Liver (tissue), 9 donors: ENCODE measurements around the gene SEZ6. TPM values are rescaled to one million over a fixed set of nuclear protein-coding genes. Genes with fewer than 3 reads are reported as not detected.
A peak's percentile ranks its signal among the peaks of the same experiment; 100 is the strongest.

Experiments used
- DNase-seq: peaks from one replicate; pipeline ENCODE4 v3.0.0-alpha.2; 2017; ENCODE audit warnings: low spot score
- H3K27ac ChIP-seq, 2 donors: one replicate each; pipeline ENCODE4 v1.7.0; 2013; ENCODE audit warnings: inconsistent platforms in 2 of 2, low read length in 2 of 2, control low read depth in 1 of 2, low read depth in 1 of 2, mild to moderate bottlenecking in 1 of 2
- H3K27me3 ChIP-seq, 4 donors: one replicate each; pipeline versions ENCODE4 v1.6.1 to v1.7.0; 2013; ENCODE audit warnings: low read length in 3 of 4, inconsistent platforms in 1 of 4, mild to moderate bottlenecking in 1 of 4, moderate library complexity in 1 of 4; ENCODE audit not compliant: control insufficient read depth in 4 of 4, insufficient read depth in 4 of 4
- H3K36me3 ChIP-seq, 4 donors: one replicate each; pipeline versions ENCODE4 v1.6.1 to v1.7.0; 2013; ENCODE audit warnings: low read length in 3 of 4, mild to moderate bottlenecking in 3 of 4, low read depth in 1 of 4, moderate library complexity in 1 of 4; ENCODE audit not compliant: control insufficient read depth in 4 of 4, insufficient read depth in 3 of 4
- H3K4me1 ChIP-seq, 4 donors: one replicate each; pipeline versions ENCODE4 v1.6.1 to v1.7.0; 2013; ENCODE audit warnings: low read length in 3 of 4, mild to moderate bottlenecking in 3 of 4, moderate library complexity in 1 of 4; ENCODE audit not compliant: control insufficient read depth in 4 of 4, insufficient read depth in 4 of 4
- H3K4me3 ChIP-seq, 3 donors: one replicate each; pipeline versions ENCODE4 v1.6.1 to v1.7.0; 2013; ENCODE audit warnings: low read length in 3 of 3, control low read depth in 1 of 3, low read depth in 1 of 3, mild to moderate bottlenecking in 1 of 3
- H3K9ac ChIP-seq, 2 donors: one replicate each; pipeline ENCODE4 v1.7.0; 2013; ENCODE audit warnings: low read length in 2 of 2, mild to moderate bottlenecking in 2 of 2, moderate library complexity in 2 of 2, control low read depth in 1 of 2, low read depth in 1 of 2
- H3K9me3 ChIP-seq, 4 donors: one replicate each; pipeline versions ENCODE4 v1.6.1 to v1.7.0; 2013; ENCODE audit warnings: low read length in 3 of 4; ENCODE audit not compliant: control insufficient read depth in 4 of 4
- ATF3 ChIP-seq: IDR thresholded peaks from 2 replicates; pipeline ENCODE4 v1.6.1; 2016; ENCODE audit warnings: antibody characterized with exemption
- CTCF ChIP-seq: fragments of 150-350 bp; IDR thresholded peaks from 2 replicates; pipeline ENCODE4 v1.5.1; 2017; ENCODE audit warnings: improper control_type of control experiment, low read depth, low read length; ENCODE audit not compliant: missing input control
- EGR1 ChIP-seq, 2 donors: IDR thresholded peaks; 2 replicates each; pipeline ENCODE4 v1.6.1; 2016 to 2018; ENCODE audit warnings: antibody characterized with exemption in 2 of 2, low read depth in 2 of 2
- FOXA1 ChIP-seq: IDR thresholded peaks from 2 replicates; pipeline ENCODE4 v1.6.1; 2016; ENCODE audit warnings: antibody characterized with exemption
- FOXA2 ChIP-seq: IDR thresholded peaks from 2 replicates; pipeline ENCODE4 v1.6.1; 2016; ENCODE audit warnings: antibody characterized with exemption
- GABPA ChIP-seq, 2 donors: IDR thresholded peaks in 1 of 2; conservative IDR thresholded peaks in 1 of 2; 2 replicates each; pipeline ENCODE4 v1.6.1; 2016; ENCODE audit warnings: antibody characterized with exemption in 2 of 2, mild to moderate bottlenecking in 1 of 2, moderate library complexity in 1 of 2
- HNF4A ChIP-seq, 2 donors: conservative IDR thresholded peaks; 2 replicates each; pipeline ENCODE4 v1.6.1; 2016; ENCODE audit warnings: antibody characterized with exemption in 2 of 2, mild to moderate bottlenecking in 2 of 2
- HNF4G ChIP-seq: IDR thresholded peaks from 2 replicates; pipeline ENCODE4 v1.6.1; 2016; ENCODE audit warnings: antibody characterized with exemption
- JUND ChIP-seq, 2 donors: IDR thresholded peaks; 2 replicates each; pipeline ENCODE4 v1.6.1; 2016; ENCODE audit warnings: antibody characterized with exemption in 2 of 2
- NR2F2 ChIP-seq: IDR thresholded peaks from 2 replicates; pipeline ENCODE4 v1.6.1; 2016; ENCODE audit warnings: antibody characterized with exemption
- RAD21 ChIP-seq, 2 donors: IDR thresholded peaks; 2 replicates each; pipeline ENCODE4 v1.6.1; 2016; ENCODE audit warnings: antibody characterized with exemption in 2 of 2, mild to moderate bottlenecking in 2 of 2
- REST ChIP-seq: IDR thresholded peaks from 2 replicates; pipeline ENCODE4 v1.6.1; 2016; ENCODE audit warnings: antibody characterized with exemption, mild to moderate bottlenecking
- RXRA ChIP-seq, 2 donors: IDR thresholded peaks; 2 replicates each; pipeline ENCODE4 v1.6.1; 2017 to 2018; ENCODE audit warnings: antibody characterized with exemption in 2 of 2, mild to moderate bottlenecking in 1 of 2
- SP1 ChIP-seq: IDR thresholded peaks from 2 replicates; pipeline ENCODE4 v1.6.1; 2018; ENCODE audit warnings: antibody characterized with exemption, mild to moderate bottlenecking
- TAF1 ChIP-seq: conservative IDR thresholded peaks from 2 replicates; pipeline ENCODE4 v1.6.1; 2016; ENCODE audit warnings: antibody characterized with exemption, mild to moderate bottlenecking
- YY1 ChIP-seq: IDR thresholded peaks from 2 replicates; pipeline ENCODE4 v1.6.1; 2016; ENCODE audit warnings: antibody characterized with exemption, mild to moderate bottlenecking
- WGBS: extraction: QIAGEN DNeasy Blood & Tissue Kit; methylation state at CpG from one replicate; pipeline ENCODE4 v1.1.7; 2013; 5-methylcytosine and 5-hydroxymethylcytosine counted together
- polyA plus RNA-seq, 2 donors: library from polyadenylated mRNA; stranded (reverse) in 1 of 2; unstranded in 1 of 2; fragments of 200-250 nt in 1 of 2; fragments of >200 nt in 1 of 2; fragmentation: Nextera tagmentation in 1 of 2; extraction: Ambion mirVana in 1 of 2; gene quantifications; one replicate each; pipeline versions ENCODE4 v1.2.1 to v1.2.3, GENCODE V29; 2013 to 2015
- total RNA-seq, 2 donors: library from RNA; depleted of rRNA; stranded (reverse); fragments of >200 nt; gene quantifications; one replicate each; pipeline ENCODE4 v1.2.3, GENCODE V29; 2014
- TF ChIP-seq, protein P1 (sequence below): IDR thresholded peaks from 2 replicates; pipeline ENCODE4 v1.6.1; 2016; ENCODE audit warnings: antibody characterized with exemption
- TF ChIP-seq, protein P2 (sequence below): IDR thresholded peaks from 2 replicates; pipeline ENCODE4 v1.6.1; 2016; ENCODE audit warnings: antibody characterized with exemption
- donor health status: healthy.
- donor health status: healthy.
- donor health status: healthy.
- donor health status: healthy.
- donor health status: healthy.

Gene SEZ6
- total and polyA plus RNA-seq, 4 donors, result 0.39 TPM; not detected in 3

DNA sequence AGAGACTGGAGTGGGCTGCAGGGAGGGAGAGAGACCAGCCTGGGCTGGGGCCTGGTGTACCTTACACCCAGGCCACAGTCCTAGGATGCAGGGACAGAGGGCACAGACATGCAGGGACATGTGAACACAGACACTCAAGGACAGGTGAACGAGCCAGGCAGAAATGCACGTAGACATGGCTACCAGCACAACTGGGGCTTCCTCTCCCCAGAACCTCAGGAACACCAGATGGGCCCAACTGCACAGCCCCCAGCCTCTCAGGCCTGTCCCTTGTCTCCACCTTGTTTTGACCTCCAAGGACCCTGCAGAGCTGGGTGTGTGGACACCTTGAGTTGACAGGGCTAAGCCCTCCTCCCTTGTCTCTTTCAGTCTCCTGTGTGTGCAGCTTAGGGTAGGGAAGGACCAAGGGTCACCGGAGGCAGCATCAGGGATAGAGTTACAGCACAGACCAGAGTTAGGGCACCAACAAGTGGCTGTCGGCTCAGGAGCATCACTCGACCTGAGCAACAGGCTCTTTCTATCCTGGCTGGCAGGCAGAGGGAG, 9.2 kb downstream of the SEZ6 start:
- TF ChIP-seq SP1 (no peak), NR2F2 (no peak), JUND (IDR thresholded peaks at IDR 0.05) (no peak)
- TF ChIP-seq, protein P1, sequence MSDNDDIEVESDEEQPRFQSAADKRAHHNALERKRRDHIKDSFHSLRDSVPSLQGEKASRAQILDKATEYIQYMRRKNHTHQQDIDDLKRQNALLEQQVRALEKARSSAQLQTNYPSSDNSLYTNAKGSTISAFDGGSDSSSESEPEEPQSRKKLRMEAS, result no peak
- no peak overlapping the region for H3K4me3 ChIP-seq
- no peaks in the 10 kb centered on the region for H3K36me3 ChIP-seq
- H3K9ac ChIP-seq, result no peak overlapping the region
- H3K9me3 ChIP-seq, result no peaks in the 10 kb centered on the region
- 77% methylated on average over 5 of the region's 5 CpGs for WGBS
- no peaks in the 10 kb centered on the region for H3K27me3 ChIP-seq
- H3K4me1 ChIP-seq, result peaks cover 14 to 25% (median 24%) of the 10 kb centered on the region in 4 donors
- no peak for DNase-seq
- no peak overlapping the region for H3K27ac ChIP-seq

DNA sequence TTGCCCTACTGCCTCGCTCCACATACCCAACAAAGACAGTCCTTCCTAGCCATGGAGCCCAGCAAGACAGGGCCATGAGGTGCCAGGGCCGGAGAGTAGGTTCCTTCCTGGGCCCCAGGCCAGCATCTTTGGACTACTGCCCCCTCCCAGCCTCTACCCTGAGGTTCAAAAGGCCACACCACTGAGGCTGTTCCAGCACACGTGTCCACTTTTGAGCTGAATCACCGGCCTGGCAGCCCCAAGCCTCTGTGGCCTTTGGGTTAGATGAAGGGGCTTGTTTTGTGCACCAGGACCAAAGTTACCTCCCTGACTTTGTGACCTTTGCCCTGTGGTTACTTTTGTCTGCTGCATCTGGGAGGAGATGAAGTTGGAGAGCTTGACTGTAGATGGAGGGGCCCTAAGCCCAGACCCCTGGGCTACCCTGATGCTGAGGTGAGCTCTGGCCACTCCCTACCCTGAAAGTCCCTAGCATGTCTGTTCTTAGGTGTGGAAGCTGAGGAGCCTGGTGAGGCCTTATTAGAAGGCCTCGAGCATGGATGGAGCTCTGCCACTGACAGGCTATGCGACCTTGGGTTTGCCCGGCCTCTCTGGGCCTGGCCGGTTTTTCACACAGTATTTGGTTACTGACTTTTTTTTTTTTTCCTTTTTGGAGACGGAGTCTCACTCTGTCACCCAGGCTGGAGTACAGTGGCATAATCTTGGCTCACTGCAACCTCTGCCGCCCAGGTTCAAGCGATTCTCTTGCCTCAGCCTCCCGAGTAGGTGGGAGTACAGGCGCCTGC, 12.0 kb downstream of the SEZ6 start:
- DNase-seq, result no peak
- no peaks in the 10 kb centered on the region for H3K27me3 ChIP-seq
- no peak overlapping the region for H3K27ac ChIP-seq

More for the DNA sequence above, 12.0 kb downstream of the SEZ6 start:
- TF ChIP-seq RXRA (IDR thresholded peaks at IDR 0.05) (peak; percentile 69 to 89), NR2F2 (no peak), TAF1 (no peak), YY1 (peak; percentile 41), GABPA (IDR thresholded peaks at IDR 0.05 in 1 of 2, conservative IDR thresholded peaks at IDR 0.05 in 1 of 2) (no peak), HNF4A (conservative IDR thresholded peaks at IDR 0.05) (peak; percentile 96 to 98), HNF4G (peak; percentile 84), CTCF (no peak), FOXA1 (no peak), REST (peak; percentile 38), FOXA2 (no peak), SP1 (peak; percentile 71), JUND (IDR thresholded peaks at IDR 0.05) (peak in 1 of 2 donors; percentile 54), RAD21 (IDR thresholded peaks at IDR 0.05) (no peak), ATF3 (no peak), EGR1 (IDR thresholded peaks at IDR 0.05; ENCODE audit: low read depth in 2 of 2) (no peak)
- TF ChIP-seq, protein P1, result peak; percentile 38
- TF ChIP-seq, protein P2, sequence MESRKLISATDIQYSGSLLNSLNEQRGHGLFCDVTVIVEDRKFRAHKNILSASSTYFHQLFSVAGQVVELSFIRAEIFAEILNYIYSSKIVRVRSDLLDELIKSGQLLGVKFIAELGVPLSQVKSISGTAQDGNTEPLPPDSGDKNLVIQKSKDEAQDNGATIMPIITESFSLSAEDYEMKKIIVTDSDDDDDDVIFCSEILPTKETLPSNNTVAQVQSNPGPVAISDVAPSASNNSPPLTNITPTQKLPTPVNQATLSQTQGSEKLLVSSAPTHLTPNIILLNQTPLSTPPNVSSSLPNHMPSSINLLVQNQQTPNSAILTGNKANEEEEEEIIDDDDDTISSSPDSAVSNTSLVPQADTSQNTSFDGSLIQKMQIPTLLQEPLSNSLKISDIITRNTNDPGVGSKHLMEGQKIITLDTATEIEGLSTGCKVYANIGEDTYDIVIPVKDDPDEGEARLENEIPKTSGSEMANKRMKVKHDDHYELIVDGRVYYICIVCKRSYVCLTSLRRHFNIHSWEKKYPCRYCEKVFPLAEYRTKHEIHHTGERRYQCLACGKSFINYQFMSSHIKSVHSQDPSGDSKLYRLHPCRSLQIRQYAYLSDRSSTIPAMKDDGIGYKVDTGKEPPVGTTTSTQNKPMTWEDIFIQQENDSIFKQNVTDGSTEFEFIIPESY, result no peak
- Histone ChIP-seq H3K4me1 (peaks cover 15 to 30% (median 28%) of the 10 kb centered on the region in 4 donors), H3K9ac (no peak overlapping the region), H3K9me3 (no peaks in the 10 kb centered on the region), H3K4me3 (no peak overlapping the region), H3K36me3 (no peaks in the 10 kb centered on the region)
- 70% methylated on average over 13 of the region's 13 CpGs for WGBS
